Smooth muscle cell (in vitro differentiated cells): ENCODE data around the gene TMEM140. TPM values are rescaled to one million over a fixed set of nuclear protein-coding genes. Genes with fewer than 3 reads are reported as not detected.
A peak's percentile ranks its signal among the peaks of the same experiment; 100 is the strongest.

ENCODE experiments used
- DNase-seq: peaks from one replicate; lab custom pipeline; 2025; ENCODE audit not compliant: unreplicated experiment; lab: John Stamatoyannopoulos, UW
- H2AFZ ChIP-seq: fragments of 200-600 bp; sonication (generic); 2 replicates; pipeline ENCODE4 v1.6.0; 2016; ENCODE audit warnings: antibody characterized with exemption, low read depth, mild to moderate bottlenecking
- H3F3A ChIP-seq: fragments of 200-600 bp; sonication (generic); 2 replicates; pipeline ENCODE4 v1.6.0; 2017; ENCODE audit warnings: antibody characterized with exemption, low read depth
- H3K27ac ChIP-seq: fragments of 200-600 bp; sonication (generic); 2 replicates; pipeline ENCODE4 v1.5.1; 2016; ENCODE audit warnings: low read depth, mild to moderate bottlenecking
- H3K27me3 ChIP-seq: fragments of 200-600 bp; sonication (generic); 2 replicates; pipeline ENCODE4 v1.6.1; 2016; ENCODE audit warnings: low read depth, mild to moderate bottlenecking
- H3K36me3 ChIP-seq: fragments of 200-600 bp; sonication (generic); 2 replicates; pipeline ENCODE4 v1.5.1; 2016; ENCODE audit warnings: low read depth
- H3K4me1 ChIP-seq: fragments of 200-600 bp; sonication (generic); 2 replicates; pipeline ENCODE4 v1.5.1; 2016; ENCODE audit warnings: low read depth
- H3K4me2 ChIP-seq: fragments of 200-600 bp; sonication (generic); 2 replicates; pipeline ENCODE4 v1.6.0; 2016; ENCODE audit warnings: mild to moderate bottlenecking
- H3K4me3 ChIP-seq: fragments of 200-600 bp; sonication (generic); 2 replicates; pipeline ENCODE4 v1.5.1; 2016; ENCODE audit warnings: mild to moderate bottlenecking
- H3K79me2 ChIP-seq: fragments of 200-600 bp; sonication (generic); 2 replicates; pipeline ENCODE4 v1.6.0; 2016; ENCODE audit warnings: low read depth, mild to moderate bottlenecking
- H3K9ac ChIP-seq: fragments of 200-600 bp; sonication (generic); 2 replicates; pipeline ENCODE4 v1.6.0; 2016; ENCODE audit warnings: low read depth
- H3K9me3 ChIP-seq: fragments of 200-600 bp; sonication (generic); replicated peaks from 2 replicates; pipeline ENCODE4 v1.5.1; 2016; ENCODE audit warnings: low read depth
- H4K20me1 ChIP-seq: fragments of 200-600 bp; sonication (generic); 2 replicates; pipeline ENCODE4 v1.6.0; 2016; ENCODE audit warnings: low read depth
- CTCF ChIP-seq: fragments of 200-600 bp; sonication (generic); IDR thresholded peaks from 2 replicates; pipeline ENCODE4 v1.5.1; 2017; ENCODE audit warnings: borderline replicate concordance, mild to moderate bottlenecking, antibody characterized with exemption; ENCODE audit not compliant: insufficient read depth, poor library complexity, severe bottlenecking
- WGBS: methylation state at CpG from one replicate; pipeline ENCODE4 v1.1.7; 2016; ENCODE audit warnings: low lambda C conversion rate; 5-methylcytosine and 5-hydroxymethylcytosine counted together
- polyA plus RNA-seq: library from polyadenylated mRNA; unstranded; fragments of >200 nt; fragmentation: Nextera tagmentation; extraction: Ambion mirVana; gene quantifications from 2 replicates; pipeline ENCODE4 v1.2.1, GENCODE V29; 2016
- total RNA-seq: library from RNA; depleted of rRNA; stranded (reverse); fragments of >200 nt; gene quantifications from 2 replicates; pipeline ENCODE4 v1.2.3, GENCODE V29; 2014

The TMEM140 gene
- total and polyA plus RNA-seq, 2 experiments from 2014 or later: 5.6 TPM; not detected in 1

GRCh38 chr7:135204876-135205275 is 57.0 kb downstream of the TMEM140 start:
- H3K9me3 ChIP-seq: no peaks in the 10 kb centered on the region
- peak overlapping the region; percentile 46 for H3K27ac ChIP-seq
- H3K4me3 ChIP-seq: no peak overlapping the region
- H3K27me3 ChIP-seq: no peaks in the 10 kb centered on the region
- peaks cover under 1% of the 10 kb centered on the region for H3K79me2 ChIP-seq
- DNase-seq: no peak
- no peak for TF ChIP-seq CTCF
- H3K4me2 ChIP-seq: no peak overlapping the region
- WGBS: 77% methylated on average over 5 of the region's 5 CpGs
- H3K36me3 ChIP-seq: no peaks in the 10 kb centered on the region
- H4K20me1 ChIP-seq: no peaks in the 10 kb centered on the region
- H2AFZ ChIP-seq: no peak overlapping the region
- no peaks in the 10 kb centered on the region for H3F3A ChIP-seq
- H3K9ac ChIP-seq: no peak overlapping the region
- no peaks in the 10 kb centered on the region for H3K4me1 ChIP-seq

GRCh38 chr7:135205850-135206249 is 58.0 kb downstream of the TMEM140 start:
- no peak overlapping the region for H3K9ac ChIP-seq
- H3F3A ChIP-seq: no peaks in the 10 kb centered on the region
- no peaks in the 10 kb centered on the region for H4K20me1 ChIP-seq
- no peak for TF ChIP-seq CTCF
- no peak for DNase-seq
- H3K4me1 ChIP-seq: no peaks in the 10 kb centered on the region
- no peak overlapping the region for H3K4me3 ChIP-seq
- 97% methylated on average over 8 of the region's 8 CpGs for WGBS
- H3K79me2 ChIP-seq: peaks cover 5% of the 10 kb centered on the region
- H3K27ac ChIP-seq: no peak overlapping the region
- no peak overlapping the region for H2AFZ ChIP-seq
- no peaks in the 10 kb centered on the region for H3K9me3 ChIP-seq
- H3K36me3 ChIP-seq: no peaks in the 10 kb centered on the region
- H3K4me2 ChIP-seq: no peak overlapping the region
- H3K27me3 ChIP-seq: no peaks in the 10 kb centered on the region

GRCh38 chr7:135206941-135207391 is 59.1 kb downstream of the TMEM140 start:
- no peak for TF ChIP-seq CTCF
- Histone ChIP-seq H3K4me1 (no peaks in the 10 kb centered on the region), H4K20me1 (no peaks in the 10 kb centered on the region)

GRCh38 chr7:135207406-135208101 is 59.7 kb downstream of the TMEM140 start:
- Histone ChIP-seq H3F3A (no peaks in the 10 kb centered on the region), H3K4me1 (no peaks in the 10 kb centered on the region), H3K36me3 (no peaks in the 10 kb centered on the region), H3K9me3 (no peaks in the 10 kb centered on the region), H4K20me1 (no peaks in the 10 kb centered on the region), H3K4me3 (no peak overlapping the region), H3K9ac (no peak overlapping the region), H3K79me2 (peaks cover 5% of the 10 kb centered on the region), H2AFZ (no peak overlapping the region), H3K27ac (no peak overlapping the region), H3K4me2 (no peak overlapping the region), H3K27me3 (no peaks in the 10 kb centered on the region)
- DNase-seq: no peak
- no peak for TF ChIP-seq CTCF
- 92% methylated on average over 8 of the region's 8 CpGs for WGBS

More at GRCh38 chr7:135206941-135207391, 59.1 kb downstream of the TMEM140 start:
- H3K4me3 ChIP-seq: no peak overlapping the region
- WGBS: 78% methylated on average over 7 of the region's 7 CpGs
- no peaks in the 10 kb centered on the region for H3K36me3 ChIP-seq
- no peak for DNase-seq
- H3K4me2 ChIP-seq: no peak overlapping the region
- H3K27ac ChIP-seq: no peak overlapping the region
- no peak overlapping the region for H3K9ac ChIP-seq
- no peaks in the 10 kb centered on the region for H3F3A ChIP-seq
- peaks cover 5% of the 10 kb centered on the region for H3K79me2 ChIP-seq
- H3K9me3 ChIP-seq: no peaks in the 10 kb centered on the region
- H2AFZ ChIP-seq: no peak overlapping the region
- H3K27me3 ChIP-seq: no peaks in the 10 kb centered on the region
